GM12891 (cell line): ENCODE measurements around the gene RTRAF.

Experiments
- DNase-seq: peaks from one replicate; pipeline ENCODE4 v3.0.0; 2011; ENCODE audit warnings: low spot score; ENCODE audit not compliant: insufficient read length
- FAIRE-seq: peaks from 2 replicates; lab custom pipeline; 2011; peaks lifted over from hg19 to GRCh38; lab: Jason Lieb, UNC
- PAX5 ChIP-seq: IDR thresholded peaks from 2 replicates; pipeline ENCODE4 v1.6.1; 2011; ENCODE audit warnings: low read length, moderate library complexity, mild to moderate bottlenecking; ENCODE audit not compliant: insufficient read depth, severe bottlenecking
- POLR2A ChIP-seq: IDR thresholded peaks from 2 replicates; pipeline ENCODE4 v1.6.1; 2011; ENCODE audit warnings: low read depth, low read length, control low read depth
- POLR2AphosphoS5 ChIP-seq: IDR thresholded peaks from 2 replicates; pipeline ENCODE4 v1.6.1; 2011; ENCODE audit warnings: low read depth, low read length, control low read depth
- POU2F2 ChIP-seq: IDR thresholded peaks from 2 replicates; pipeline ENCODE4 v1.6.1; 2011; ENCODE audit warnings: low read depth, mild to moderate bottlenecking, control low read depth, low read length, moderate library complexity
- SPI1 ChIP-seq: IDR thresholded peaks from 2 replicates; pipeline ENCODE4 v1.6.1; 2011; ENCODE audit warnings: low read depth, low read length, control low read depth
- TAF1 ChIP-seq: IDR thresholded peaks from 2 replicates; pipeline ENCODE4 v1.6.1; 2011; ENCODE audit warnings: low read depth, low read length, control low read depth

RTRAF gene

DNA sequence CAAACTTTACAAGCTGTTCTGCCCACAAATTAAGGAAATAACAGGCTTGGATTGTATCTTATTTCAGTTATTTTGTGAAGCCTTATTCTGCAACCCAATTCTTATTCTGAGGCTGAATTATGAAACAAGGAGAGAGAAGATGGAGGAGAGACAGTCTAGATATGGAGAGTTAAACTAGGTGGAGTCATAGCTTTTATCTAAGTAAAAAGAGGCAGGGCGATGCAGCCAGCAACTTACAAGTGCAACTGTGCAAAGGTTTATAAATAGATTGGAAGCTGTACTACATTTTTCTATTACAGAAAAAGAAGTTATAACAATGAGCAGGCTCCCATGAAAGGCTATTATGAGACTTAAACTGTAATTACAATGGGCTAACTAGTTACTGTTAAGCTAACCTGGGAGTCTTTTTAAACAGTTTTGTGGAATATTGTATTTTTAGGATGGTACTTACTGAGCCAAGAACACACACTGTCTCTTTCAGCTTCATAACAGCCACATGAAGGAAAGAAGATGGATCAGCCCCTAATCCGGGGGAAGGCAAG lies 57.1 kb downstream of the RTRAF start:
- FAIRE-seq (no peak), DNase-seq (no peak)
- TF ChIP-seq POLR2A (no peak), POU2F2 (no peak), SPI1 (no peak), POLR2AphosphoS5 (no peak), TAF1 (no peak), PAX5 (no peak)

DNA sequence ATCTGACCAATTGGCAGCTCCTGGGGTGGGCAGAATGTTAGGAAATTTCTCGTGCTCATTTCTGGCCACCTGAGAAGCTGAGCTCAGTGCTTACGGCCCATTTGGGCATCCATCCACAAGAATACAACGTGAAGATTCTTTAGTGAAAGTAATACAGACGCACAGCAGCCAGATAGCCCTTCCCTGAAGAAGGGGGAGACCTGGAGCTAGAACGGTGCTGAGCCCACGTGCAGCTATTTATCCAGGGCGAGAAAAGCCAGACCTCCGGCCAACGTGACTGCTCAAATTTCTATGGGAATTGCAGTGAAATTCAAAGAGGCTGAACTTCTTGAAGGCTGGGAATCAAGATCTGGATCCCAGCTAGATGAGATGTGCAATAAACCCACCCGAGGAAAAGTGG lies 58.8 kb downstream of the RTRAF start:
- FAIRE-seq: no peak
- TF ChIP-seq SPI1 (no peak), TAF1 (no peak)
- DNase-seq: no peak

DNA sequence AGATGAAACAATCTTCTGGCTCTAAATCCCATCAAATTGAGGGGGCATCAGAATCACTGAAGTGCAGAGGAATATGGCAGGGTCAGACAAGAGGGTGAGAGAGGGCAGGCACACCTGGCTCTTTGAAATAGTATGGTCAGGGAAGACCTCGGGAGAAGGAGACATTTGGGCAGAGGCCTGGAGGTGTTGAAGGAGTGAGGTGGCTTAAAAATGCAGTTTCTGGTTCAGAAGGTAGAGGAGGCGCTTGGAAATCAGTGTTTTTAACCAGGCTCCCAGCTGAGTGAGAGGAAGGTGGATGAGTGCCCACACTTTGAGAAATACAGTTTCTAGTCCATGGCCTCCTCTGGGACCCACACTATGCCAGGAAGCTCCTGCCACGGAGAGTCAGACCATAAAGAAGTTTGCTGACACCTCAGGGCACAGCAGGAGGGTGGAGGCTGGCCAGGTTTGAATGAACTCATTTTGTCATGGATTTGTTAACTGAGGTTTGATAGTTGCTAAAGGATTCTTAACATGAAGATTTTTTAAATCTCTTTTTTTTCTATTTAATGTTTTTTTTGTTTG lies 59.4 kb downstream of the RTRAF start:
- FAIRE-seq: no peak
- no peak for DNase-seq
- TF ChIP-seq SPI1: no peak
- TF ChIP-seq PAX5: no peak
- TF ChIP-seq POLR2AphosphoS5: no peak
- no peak for TF ChIP-seq POU2F2
- TF ChIP-seq TAF1: no peak
- no peak for TF ChIP-seq POLR2A

DNA sequence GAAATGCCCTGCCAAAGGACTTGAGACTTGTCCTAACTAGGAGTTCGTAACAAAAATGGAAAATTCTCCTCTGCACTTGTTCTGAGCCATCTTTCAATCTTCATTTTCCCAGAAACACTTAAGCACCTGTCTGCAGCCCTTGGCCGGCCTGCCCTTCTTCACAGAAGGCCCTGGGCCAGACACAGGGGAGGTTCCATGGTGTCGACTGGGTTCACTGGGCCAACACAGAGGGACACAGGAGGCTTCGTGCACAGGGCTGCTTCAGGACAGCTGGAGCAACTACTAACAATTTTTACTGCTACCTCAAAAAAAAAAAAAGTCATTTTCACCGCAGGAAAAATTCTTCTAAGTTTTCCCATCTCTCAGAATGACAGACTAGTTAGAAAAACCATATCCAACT lies 59.9 kb downstream of the RTRAF start:
- no peak for FAIRE-seq
- TF ChIP-seq PAX5 (no peak), POU2F2 (no peak), POLR2AphosphoS5 (no peak), TAF1 (no peak)
- DNase-seq: no peak

DNA sequence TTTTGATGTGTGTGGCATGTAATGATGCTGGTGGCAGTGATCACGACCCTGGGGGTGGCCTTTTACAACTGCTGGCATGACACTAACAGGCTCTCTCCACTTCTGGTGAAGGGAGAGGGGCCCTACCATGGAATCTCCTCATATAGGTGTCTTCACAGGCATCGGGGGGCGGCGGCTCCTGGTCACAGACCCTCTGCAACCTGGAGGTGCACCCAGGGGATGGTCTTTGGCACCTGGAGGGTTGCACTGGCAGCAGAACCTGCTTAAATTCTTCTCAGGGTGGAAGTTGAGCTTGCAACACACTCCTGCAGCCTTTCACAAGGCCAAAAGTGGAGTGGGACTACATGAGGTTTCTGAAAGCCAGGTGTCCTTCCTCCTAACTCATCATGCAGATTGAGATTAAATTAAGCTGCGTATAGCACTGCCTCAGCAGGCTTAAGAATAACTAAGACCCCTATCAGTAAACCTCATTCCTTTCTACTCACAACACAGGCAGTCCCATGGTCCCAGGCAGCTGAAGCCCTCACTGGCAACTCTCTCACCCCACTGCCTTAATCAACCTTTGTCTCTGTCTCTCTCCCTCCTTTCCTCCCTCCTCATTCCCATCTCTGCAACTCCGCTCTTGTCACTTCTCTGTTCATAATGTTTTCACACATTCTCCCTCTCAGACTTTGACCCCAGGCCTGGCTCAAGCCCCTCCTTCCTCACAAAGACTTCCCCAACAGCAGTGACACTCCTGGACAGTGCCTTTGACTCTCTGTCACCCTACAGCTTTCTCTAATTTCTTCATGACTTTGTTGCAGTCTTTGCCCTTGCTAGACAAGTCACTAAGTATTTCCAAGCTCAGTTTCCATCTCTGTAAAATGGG lies 60.6 kb downstream of the RTRAF start:
- FAIRE-seq (no peak), DNase-seq (no peak)
- TF ChIP-seq POLR2A: no peak
- no peak for TF ChIP-seq TAF1
- no peak for TF ChIP-seq PAX5
- TF ChIP-seq SPI1: no peak
- TF ChIP-seq POU2F2: no peak
- TF ChIP-seq POLR2AphosphoS5: no peak

DNA sequence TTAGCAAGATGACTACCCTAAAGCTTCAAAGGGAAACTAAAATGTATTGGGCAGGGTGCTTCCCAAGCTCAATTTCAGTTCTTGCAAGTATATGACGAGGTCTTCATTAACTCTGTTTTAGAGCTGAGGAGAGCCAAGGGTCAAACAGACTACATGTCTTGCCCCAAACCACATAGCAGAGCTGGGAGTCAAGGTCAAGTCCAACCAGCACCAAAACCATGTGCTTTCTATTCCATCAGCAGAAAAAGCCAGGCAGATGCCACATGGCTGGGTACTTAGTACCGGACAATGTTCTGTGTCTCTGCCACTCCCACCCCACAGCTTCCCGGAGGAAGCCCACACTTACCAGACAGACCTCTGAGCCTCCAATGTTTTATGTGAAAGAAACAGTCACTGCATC lies 61.9 kb downstream of the RTRAF start:
- TF ChIP-seq POLR2AphosphoS5 (no peak), POU2F2 (no peak), PAX5 (no peak)
- no peak for FAIRE-seq
- no peak for DNase-seq

DNA sequence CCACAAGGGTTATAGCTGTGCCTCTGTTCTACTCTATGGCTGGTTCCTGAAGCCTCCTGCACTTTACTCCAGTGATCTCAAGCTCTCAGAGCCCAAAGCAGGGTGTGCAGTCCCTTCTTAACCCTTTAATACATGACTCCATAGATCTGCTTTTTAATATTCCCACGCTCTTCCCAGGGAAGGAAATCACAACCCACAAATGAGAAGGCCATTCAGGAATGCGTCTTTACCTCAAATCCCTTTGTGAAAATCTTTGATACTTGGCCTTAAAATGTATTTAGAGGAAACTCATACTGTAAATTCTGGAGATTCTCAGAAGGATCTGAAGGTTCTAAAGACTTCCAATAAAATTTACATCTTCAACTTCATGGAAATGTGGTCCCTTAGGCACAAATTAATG lies 62.5 kb downstream of the RTRAF start:
- TF ChIP-seq POU2F2: no peak
- TF ChIP-seq POLR2AphosphoS5: no peak
- no peak for TF ChIP-seq TAF1
- TF ChIP-seq SPI1: no peak
- TF ChIP-seq PAX5: no peak
- TF ChIP-seq POLR2A: no peak
- DNase-seq (no peak), FAIRE-seq (no peak)

DNA sequence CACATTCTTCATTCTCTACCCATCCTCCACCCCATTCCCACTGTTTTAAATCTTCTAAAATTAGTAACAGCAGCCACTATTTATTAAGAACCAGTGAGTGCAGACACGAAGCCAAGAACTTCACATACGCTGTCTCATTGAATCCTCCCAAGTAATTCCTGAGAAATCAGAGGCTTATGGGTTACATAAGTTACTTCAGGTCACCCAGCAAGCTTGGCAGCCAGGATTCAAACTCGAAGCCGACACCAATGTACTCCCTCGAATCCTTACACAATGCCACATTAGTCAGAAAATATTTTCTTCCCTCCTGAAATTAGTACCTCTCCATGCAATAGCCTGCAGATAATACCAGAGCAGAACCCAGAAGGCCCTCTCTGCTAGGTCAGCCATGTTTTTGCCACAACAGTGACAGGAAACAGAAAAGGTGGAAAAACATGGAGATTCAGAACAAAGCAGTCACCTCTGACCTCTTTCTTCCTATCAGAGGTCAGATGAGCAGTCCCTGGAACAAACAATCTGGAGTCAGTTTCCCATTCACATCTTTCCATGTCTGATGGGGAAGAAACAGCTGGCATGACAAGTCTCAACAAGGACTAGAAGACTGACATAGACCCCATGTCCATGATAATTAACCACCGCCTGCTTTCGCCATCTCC lies 63.1 kb downstream of the RTRAF start:
- DNase-seq: no peak
- TF ChIP-seq TAF1: no peak
- no peak for TF ChIP-seq SPI1
- no peak for TF ChIP-seq PAX5
- TF ChIP-seq POLR2A: no peak

DNA sequence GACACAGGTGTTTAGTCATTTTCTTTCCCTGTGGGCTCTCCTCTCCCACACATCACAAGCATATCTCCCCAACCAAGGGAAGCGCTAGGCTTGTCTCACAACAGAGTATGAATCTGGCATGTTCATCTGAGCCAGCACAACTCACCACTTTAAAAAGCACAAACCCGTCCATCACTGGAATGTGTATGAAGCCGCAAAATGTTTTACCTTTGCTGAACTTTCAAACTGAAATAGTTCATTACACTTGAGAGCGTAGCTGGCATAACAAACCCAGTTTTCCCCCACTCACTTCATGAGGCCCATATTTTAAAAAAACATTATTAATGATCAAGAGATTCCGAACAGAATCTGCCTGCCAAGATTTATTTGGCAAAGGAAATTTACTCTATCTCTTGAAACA lies 63.7 kb downstream of the RTRAF start:
- TF ChIP-seq PAX5: no peak
- no peak for TF ChIP-seq POU2F2
- no peak for TF ChIP-seq SPI1
- no peak for TF ChIP-seq POLR2A
- DNase-seq: no peak
- FAIRE-seq: no peak

More for the DNA sequence above, 63.1 kb downstream of the RTRAF start:
- FAIRE-seq: no peak

DNA sequence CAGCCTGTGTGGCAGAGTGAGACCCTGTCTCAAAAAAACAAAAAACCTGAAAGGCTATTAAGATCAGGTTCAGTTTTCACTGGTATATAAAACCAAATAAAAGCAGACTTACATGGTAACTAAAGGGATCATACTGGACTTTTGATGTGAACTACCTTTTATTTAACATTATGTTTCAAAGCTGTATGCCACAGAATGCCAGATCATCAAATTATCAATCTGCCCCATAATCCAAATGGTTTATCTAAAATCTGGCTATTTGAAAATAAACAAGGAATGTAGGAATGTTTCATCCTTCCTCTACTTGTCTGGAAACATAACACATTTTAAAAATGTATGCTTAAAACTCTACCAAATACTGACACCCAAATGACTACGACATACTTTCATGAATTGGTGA lies 65.3 kb downstream of the RTRAF start:
- FAIRE-seq: no peak
- TF ChIP-seq POU2F2 (no peak), POLR2A (no peak), TAF1 (no peak), POLR2AphosphoS5 (no peak), SPI1 (no peak), PAX5 (no peak)

More for the DNA sequence above, 65.3 kb downstream of the RTRAF start:
- no peak for DNase-seq
